Measurements from ENCODE around the gene RNU7-1.

The RNU7-1 gene

GRCh38 chr12:6980740-6981139 lies 37.1 kb downstream of the RNU7-1 start:
- peaks cover 90 to 100% (median 99%) of the 10 kb centered on the region in 11 experiments for H3K36me3 ChIP-seq
- H3K9me3 ChIP-seq (replicated peaks in 1 of 11), result no peaks in the 10 kb centered on the region
- no peak overlapping the region for H3K9ac ChIP-seq
- H3K4me1 ChIP-seq, result no peaks in the 10 kb centered on the region
- H4K20me1 ChIP-seq, result peaks cover 0 to 43% (median 10%) of the 10 kb centered on the region in 11 experiments; a peak in 10 of 22 replicates
- H3K27me3 ChIP-seq, result no peaks in the 10 kb centered on the region
- no peak for TF ChIP-seq Cebpa-rat (IDR thresholded peaks at IDR 0.05)
- no peak overlapping the region for H3K4me2 ChIP-seq
- no peak overlapping the region for H3K27ac ChIP-seq
- H3K4me3 ChIP-seq, result no peak overlapping the region

- H3K27me3 ChIP-seq, result no peaks in the 10 kb centered on the region
- no peak for TF ChIP-seq Cebpa-rat (IDR thresholded peaks at IDR 0.05)
- no peak overlapping the region for H3K4me2 ChIP-seq
- H3K27ac ChIP-seq, result no peak overlapping the region
- peaks cover 88 to 100% (median 99%) of the 10 kb centered on the region in 11 experiments for H3K36me3 ChIP-seq
- no peaks in the 10 kb centered on the region for H3K4me1 ChIP-seq
- no peak overlapping the region for H3K9ac ChIP-seq
- peaks cover 0 to 38% (median 10%) of the 10 kb centered on the region in 11 experiments; a peak in 10 of 22 replicates for H4K20me1 ChIP-seq
- H3K4me3 ChIP-seq, result no peak overlapping the region
- H3K9me3 ChIP-seq (replicated peaks in 1 of 11), result no peaks in the 10 kb centered on the region
Observed at GRCh38 chr12:6981152-6982052, 37.8 kb downstream of the RNU7-1 start.

- no peaks in the 10 kb centered on the region for H3K27me3 ChIP-seq
- H3K27ac ChIP-seq, result no peak overlapping the region
- TF ChIP-seq Cebpa-rat (IDR thresholded peaks at IDR 0.05), result no peak
- H4K20me1 ChIP-seq, result peaks cover 0 to 34% (median 6%) of the 10 kb centered on the region in 11 experiments; a peak in 9 of 22 replicates
- H3K36me3 ChIP-seq, result peaks cover 86 to 100% (median 99%) of the 10 kb centered on the region in 11 experiments
- H3K4me2 ChIP-seq, result no peak overlapping the region
- no peak overlapping the region for H3K4me3 ChIP-seq
- H3K9me3 ChIP-seq (replicated peaks in 1 of 11), result no peaks in the 10 kb centered on the region
- H3K9ac ChIP-seq, result no peak overlapping the region
- H3K4me1 ChIP-seq, result no peaks in the 10 kb centered on the region
Observed at GRCh38 chr12:6982532-6982931, 38.9 kb downstream of the RNU7-1 start.

GRCh38 chr12:6987956-6988553 lies 44.4 kb downstream of the RNU7-1 start:
- H3K4me3 ChIP-seq, result no peak overlapping the region
- no peak overlapping the region for H3K4me2 ChIP-seq
- no peaks in the 10 kb centered on the region for H3K27me3 ChIP-seq
- peaks cover 53 to 100% (median 89%) of the 10 kb centered on the region in 11 experiments for H3K36me3 ChIP-seq
- H3K4me1 ChIP-seq, result no peaks in the 10 kb centered on the region
- no peaks in the 10 kb centered on the region for H3K9me3 ChIP-seq (replicated peaks in 1 of 11)
- H3K9ac ChIP-seq, result no peak overlapping the region
- peaks cover 0 to 15% (median 6%) of the 10 kb centered on the region in 11 experiments; a peak in 6 of 22 replicates for H4K20me1 ChIP-seq
- TF ChIP-seq Cebpa-rat (IDR thresholded peaks at IDR 0.05), result no peak
- H3K27ac ChIP-seq, result no peak overlapping the region

All from BLaER1 treated with 17β-estradiol and CSF1 and Interleukin-3, amounts not matched to agents 10 nM and 100 nM (cell line).